Esophagus muscularis mucosa (tissue), 3 donors: ENCODE results near the gene HEXIM2.
A peak's percentile ranks its signal among the peaks of the same experiment; 100 is the strongest.

Experiments
- POLR2A ChIP-seq: fragments of 450-650 bp; IDR thresholded peaks from one replicate; pipeline ENCODE4 v1.6.1; 2017; ENCODE audit warnings: antibody characterized with exemption, moderate library complexity, mild to moderate bottlenecking, low read depth
- POLR2AphosphoS5 ChIP-seq, 2 donors: sonication (generic); formaldehyde crosslinking; IDR thresholded peaks; one replicate each; pipeline ENCODE4 v1.6.1; 2017; ENCODE audit warnings: antibody characterized with exemption in 2 of 2
- TF ChIP-seq, protein P1 (sequence below), 3 experiments: fragments of 200-600 bp in 2 of 3; fragments of 450-650 bp in 1 of 3; sonication (generic) in 2 of 3; IDR thresholded peaks; one replicate each; pipeline ENCODE4 v1.5.1; 2017 to 2019; ENCODE audit warnings: antibody characterized with exemption in 3 of 3, mild to moderate bottlenecking in 2 of 3, moderate library complexity in 1 of 3

DNA sequence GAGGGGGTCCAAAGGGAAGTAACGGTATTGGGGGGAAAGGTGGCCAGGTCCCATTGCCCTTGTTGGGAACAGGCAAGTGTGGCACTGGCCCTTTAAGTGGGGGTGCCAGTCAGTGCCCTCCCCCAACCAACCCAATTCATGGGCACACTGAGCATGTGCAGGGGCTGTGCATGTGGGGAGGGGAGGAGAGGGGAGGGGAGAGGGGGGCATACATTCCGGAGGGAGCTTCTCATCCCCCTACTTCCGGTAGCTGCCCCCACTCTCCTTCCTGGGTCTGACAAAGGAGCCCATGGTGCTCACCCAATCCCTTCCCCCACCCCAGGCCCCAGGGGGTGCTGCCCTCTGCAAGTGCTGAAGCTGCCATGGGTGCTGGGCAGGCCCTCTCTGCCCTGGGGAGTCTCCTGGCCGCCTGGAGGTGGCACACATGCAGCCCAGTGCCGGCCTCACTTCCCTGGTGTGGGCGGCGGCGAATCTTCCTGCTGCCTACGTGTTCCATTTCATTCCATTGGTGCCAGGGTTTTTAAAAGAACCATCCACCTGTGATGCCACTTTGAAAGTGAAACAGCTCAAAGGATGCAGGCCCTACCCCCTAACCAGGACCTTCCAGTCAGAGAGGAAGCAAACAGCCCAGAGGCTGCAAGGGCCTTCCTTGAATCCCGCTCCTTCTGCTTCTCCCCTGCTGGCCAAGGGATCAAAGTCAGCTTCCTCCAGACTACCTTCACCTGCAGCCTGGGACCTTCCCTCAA lies 11.0 kb downstream of the HEXIM2 start:
- TF ChIP-seq, protein P1, sequence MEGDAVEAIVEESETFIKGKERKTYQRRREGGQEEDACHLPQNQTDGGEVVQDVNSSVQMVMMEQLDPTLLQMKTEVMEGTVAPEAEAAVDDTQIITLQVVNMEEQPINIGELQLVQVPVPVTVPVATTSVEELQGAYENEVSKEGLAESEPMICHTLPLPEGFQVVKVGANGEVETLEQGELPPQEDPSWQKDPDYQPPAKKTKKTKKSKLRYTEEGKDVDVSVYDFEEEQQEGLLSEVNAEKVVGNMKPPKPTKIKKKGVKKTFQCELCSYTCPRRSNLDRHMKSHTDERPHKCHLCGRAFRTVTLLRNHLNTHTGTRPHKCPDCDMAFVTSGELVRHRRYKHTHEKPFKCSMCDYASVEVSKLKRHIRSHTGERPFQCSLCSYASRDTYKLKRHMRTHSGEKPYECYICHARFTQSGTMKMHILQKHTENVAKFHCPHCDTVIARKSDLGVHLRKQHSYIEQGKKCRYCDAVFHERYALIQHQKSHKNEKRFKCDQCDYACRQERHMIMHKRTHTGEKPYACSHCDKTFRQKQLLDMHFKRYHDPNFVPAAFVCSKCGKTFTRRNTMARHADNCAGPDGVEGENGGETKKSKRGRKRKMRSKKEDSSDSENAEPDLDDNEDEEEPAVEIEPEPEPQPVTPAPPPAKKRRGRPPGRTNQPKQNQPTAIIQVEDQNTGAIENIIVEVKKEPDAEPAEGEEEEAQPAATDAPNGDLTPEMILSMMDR (IDR thresholded peaks at IDR 0.05) = peak in 1 of 3 experiments; percentile 8
- TF ChIP-seq POLR2A (no peak), POLR2AphosphoS5 (IDR thresholded peaks at IDR 0.05) (peak; percentile 35 to 42)
